Ovary (tissue), 9 donors: ENCODE results near the gene SYT14. TPM values are rescaled to one million over a fixed set of nuclear protein-coding genes. Genes with fewer than 3 reads are reported as not detected.

ENCODE experiments used
- DNase-seq, 5 donors: peaks; one replicate each; pipeline ENCODE4 v3.0.0-alpha.2; 2019 to 2020
- H3K27ac ChIP-seq, 2 donors: fragments of 200-600 bp; one replicate each; pipeline versions ENCODE4 v1.5.1 to v1.8.0; 2019 to 2022
- H3K27me3 ChIP-seq: fragments of 200-600 bp; one replicate; pipeline ENCODE4 v1.8.0; 2022
- H3K36me3 ChIP-seq: fragments of 200-600 bp; sonication (generic); one replicate; pipeline ENCODE4 v1.5.1; 2019
- H3K4me1 ChIP-seq: one replicate; pipeline ENCODE4 v1.8.1; 2013; ENCODE audit warnings: mild to moderate bottlenecking, moderate library complexity; ENCODE audit not compliant: insufficient read depth
- H3K4me3 ChIP-seq: fragments of 200-600 bp; sonication (generic); one replicate; pipeline ENCODE4 v1.5.1; 2017
- H3K9me3 ChIP-seq, 2 donors: fragments of 200-600 bp in 1 of 2; sonication (generic) in 1 of 2; one replicate each; pipeline versions ENCODE4 v1.5.1 to v1.8.1; 2013 to 2019; ENCODE audit warnings: mild to moderate bottlenecking in 1 of 2, moderate library complexity in 1 of 2
- EP300 ChIP-seq: sonication (generic); formaldehyde crosslinking; IDR thresholded peaks from one replicate; pipeline ENCODE4 v1.6.1; 2017; ENCODE audit warnings: antibody characterized with exemption
- POLR2A ChIP-seq: fragments of 450-650 bp; IDR thresholded peaks from one replicate; pipeline ENCODE4 v1.6.1; 2017; ENCODE audit warnings: antibody characterized with exemption, mild to moderate bottlenecking, moderate library complexity
- WGBS, 3 donors: extraction: QIAGEN DNeasy Blood & Tissue Kit in 1 of 3; methylation state at CpG; one replicate each; pipeline versions ENCODE4 v1.1.5 to v1.1.7; 2013 to 2017; 5-methylcytosine and 5-hydroxymethylcytosine counted together
- intact Hi-C, 4 donors: fragments of 100-400 bp; cut with DNase I; formaldehyde crosslinking; loops; one replicate each; pipeline versions ENCODE4 v1.11.0 to v1.15.1; 2022 to 2023
- polyA plus RNA-seq, 2 donors: library from polyadenylated mRNA; stranded (reverse); fragments of 200-250 nt in 1 of 2; fragments of 350-450 nt in 1 of 2; fragmentation: Illumina TruSeq in 1 of 2; extraction: RNeasy Lipid Tissue Mini Kit (QIAGEN cat#74804) in 1 of 2; gene quantifications; one replicate each; pipeline ENCODE4 v1.2.3, GENCODE V29; 2013 to 2014
- total RNA-seq, 7 donors: library from RNA; depleted of rRNA in 2 of 7; stranded (reverse); fragments of >200 nt in 2 of 7; fragmentation: NEBNext Ultra II Directional in 3 of 7; extraction: Animal tissue kit (Norgen Biotek cat#: 25700) in 3 of 7; gene quantifications; one replicate each; pipeline versions ENCODE4 v1.1.0 to v1.2.4, GENCODE V29; 2016 to 2023
- TF ChIP-seq, protein P1 (sequence below), 3 donors: fragments of 450-650 bp in 2 of 3; fragments of 200-600 bp in 1 of 3; IDR thresholded peaks; one replicate each; pipeline versions ENCODE4 v1.5.1 to v1.8.0; 2016 to 2022; ENCODE audit warnings: antibody characterized with exemption in 3 of 3, mild to moderate bottlenecking in 1 of 3
- donor health status: DM: no; HTN: no; CAD: no; lungs with moderate emphysema.
- donor health status: DM: no; HTN: no; CAD: no.
- donor health status: Bipolar disorder and iron deficiency.
- donor health status: DM: yes; HTN: yes; CAD: no.
- donor health status: DM: no; HTN: no; CAD: no.
- donor health status: DM: yes; HTN: yes; CAD: no.

Gene SYT14
- total and polyA plus RNA-seq, 9 donors = under 0.01 to 0.45 (median 0.15) TPM; not detected in 3

DNA sequence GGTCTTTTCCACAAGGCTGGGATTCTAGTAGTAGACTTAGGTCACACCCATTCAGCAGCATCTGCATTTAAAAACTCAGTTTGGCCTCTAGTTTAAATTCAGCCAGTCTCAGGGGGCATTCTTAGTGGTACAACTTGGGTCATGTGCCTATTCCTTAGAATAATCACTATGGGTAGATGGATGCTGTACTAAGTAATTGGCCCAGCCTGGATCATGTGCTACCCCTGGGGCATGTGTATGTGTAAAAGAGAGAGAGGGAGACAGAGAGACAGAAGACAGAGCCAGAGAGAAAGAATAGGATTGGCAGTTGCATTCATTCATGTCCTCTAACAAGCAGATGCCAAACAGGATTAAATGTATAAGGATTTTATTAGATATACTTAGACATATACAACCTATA lies 13.6 kb upstream of the SYT14 start:
- DNase-seq = no peak
- intact Hi-C loops = no loop called here
- no peaks in the 10 kb centered on the region for H3K9me3 ChIP-seq
- no peaks in the 10 kb centered on the region for H3K36me3 ChIP-seq
- H3K27ac ChIP-seq = no peak overlapping the region
- no peaks in the 10 kb centered on the region for H3K4me1 ChIP-seq
- H3K4me3 ChIP-seq = no peak overlapping the region
- TF ChIP-seq POLR2A (no peak), EP300 (no peak)
- TF ChIP-seq, protein P1, sequence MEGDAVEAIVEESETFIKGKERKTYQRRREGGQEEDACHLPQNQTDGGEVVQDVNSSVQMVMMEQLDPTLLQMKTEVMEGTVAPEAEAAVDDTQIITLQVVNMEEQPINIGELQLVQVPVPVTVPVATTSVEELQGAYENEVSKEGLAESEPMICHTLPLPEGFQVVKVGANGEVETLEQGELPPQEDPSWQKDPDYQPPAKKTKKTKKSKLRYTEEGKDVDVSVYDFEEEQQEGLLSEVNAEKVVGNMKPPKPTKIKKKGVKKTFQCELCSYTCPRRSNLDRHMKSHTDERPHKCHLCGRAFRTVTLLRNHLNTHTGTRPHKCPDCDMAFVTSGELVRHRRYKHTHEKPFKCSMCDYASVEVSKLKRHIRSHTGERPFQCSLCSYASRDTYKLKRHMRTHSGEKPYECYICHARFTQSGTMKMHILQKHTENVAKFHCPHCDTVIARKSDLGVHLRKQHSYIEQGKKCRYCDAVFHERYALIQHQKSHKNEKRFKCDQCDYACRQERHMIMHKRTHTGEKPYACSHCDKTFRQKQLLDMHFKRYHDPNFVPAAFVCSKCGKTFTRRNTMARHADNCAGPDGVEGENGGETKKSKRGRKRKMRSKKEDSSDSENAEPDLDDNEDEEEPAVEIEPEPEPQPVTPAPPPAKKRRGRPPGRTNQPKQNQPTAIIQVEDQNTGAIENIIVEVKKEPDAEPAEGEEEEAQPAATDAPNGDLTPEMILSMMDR (IDR thresholded peaks at IDR 0.05) = no peak
- no peaks in the 10 kb centered on the region for H3K27me3 ChIP-seq

DNA sequence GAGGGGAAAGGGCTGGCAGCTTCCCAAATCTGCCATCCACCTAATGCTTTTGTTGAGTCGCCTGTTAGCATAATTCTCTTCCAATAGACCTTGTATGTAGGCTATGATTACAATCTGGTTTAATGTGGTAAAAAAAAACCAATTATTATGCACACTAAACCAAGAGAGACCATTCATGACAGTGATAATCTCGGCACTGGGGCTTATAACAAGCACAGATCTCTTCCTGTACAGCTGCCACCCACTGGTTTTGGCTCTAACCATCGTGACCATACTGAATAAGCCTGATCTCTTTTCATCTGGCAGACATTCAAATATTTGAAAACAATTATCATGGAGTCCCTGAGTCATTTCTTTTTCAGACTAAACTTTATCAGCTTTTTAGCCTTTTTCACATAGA lies 12.0 kb upstream of the SYT14 start:
- TF ChIP-seq, protein P1 (IDR thresholded peaks at IDR 0.05) = no peak
- TF ChIP-seq EP300 (no peak), POLR2A (no peak)
- intact Hi-C loops = no loop called here
- H3K9me3 ChIP-seq = no peaks in the 10 kb centered on the region
- H3K27ac ChIP-seq = no peak overlapping the region
- H3K4me1 ChIP-seq = no peaks in the 10 kb centered on the region
- 20 to 37% (median 23%) methylated on average over 3 of the region's 3 CpGs for WGBS, 3 donors
- no peaks in the 10 kb centered on the region for H3K27me3 ChIP-seq
- no peaks in the 10 kb centered on the region for H3K36me3 ChIP-seq
- no peak overlapping the region for H3K4me3 ChIP-seq
- no peak for DNase-seq

DNA sequence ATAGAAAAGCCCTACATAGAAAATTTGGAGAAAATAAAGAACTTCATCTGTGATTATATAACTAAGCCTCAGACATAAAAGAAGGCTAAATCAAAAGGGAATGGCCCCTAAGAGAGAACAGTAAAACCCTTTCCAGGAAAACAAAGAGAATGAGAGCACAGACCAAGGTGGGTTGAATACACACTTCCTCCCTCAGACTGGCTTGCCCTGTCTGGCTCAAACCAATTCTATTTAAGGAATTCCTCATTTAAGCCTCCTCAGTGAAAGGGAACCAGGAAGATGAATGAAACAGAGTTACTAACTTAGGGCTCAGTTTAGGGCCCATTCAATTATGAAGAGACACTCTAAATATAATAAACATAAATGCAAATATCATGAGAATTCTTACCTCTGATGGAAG lies 10.6 kb upstream of the SYT14 start:
- no peak overlapping the region for H3K4me3 ChIP-seq
- TF ChIP-seq POLR2A (no peak), EP300 (no peak)
- TF ChIP-seq, protein P1 (IDR thresholded peaks at IDR 0.05) = no peak
- no peak for DNase-seq
- H3K27me3 ChIP-seq = no peaks in the 10 kb centered on the region
- intact Hi-C loops = no loop called here
- H3K9me3 ChIP-seq = no peaks in the 10 kb centered on the region
- H3K27ac ChIP-seq = no peak overlapping the region
- no peaks in the 10 kb centered on the region for H3K36me3 ChIP-seq
- no peaks in the 10 kb centered on the region for H3K4me1 ChIP-seq

DNA sequence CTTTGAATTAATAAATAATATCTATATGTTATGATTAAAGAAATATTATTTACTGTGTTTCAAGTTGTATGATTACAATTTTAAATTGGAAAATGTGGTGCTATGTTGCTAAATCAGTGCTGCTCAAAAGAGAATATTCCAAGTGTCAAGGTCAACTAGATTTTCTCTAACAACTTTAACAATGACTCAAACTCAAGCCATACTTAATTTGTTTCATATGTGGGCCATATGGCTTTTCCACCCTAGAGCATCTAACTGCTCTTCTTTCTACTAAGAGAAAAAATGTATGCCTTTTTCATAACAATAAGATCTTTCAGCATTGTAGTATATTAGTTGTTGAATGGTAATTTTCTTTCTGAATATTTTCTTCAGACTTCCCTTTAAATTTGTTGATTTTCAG lies 8.3 kb upstream of the SYT14 start:
- no peaks in the 10 kb centered on the region for H3K27me3 ChIP-seq
- no peaks in the 10 kb centered on the region for H3K36me3 ChIP-seq
- no peak for DNase-seq
- no peak overlapping the region for H3K27ac ChIP-seq
- intact Hi-C loops = no loop called here
- H3K4me1 ChIP-seq = no peaks in the 10 kb centered on the region
- H3K9me3 ChIP-seq = no peaks in the 10 kb centered on the region
- no peak for TF ChIP-seq EP300
- TF ChIP-seq POLR2A = no peak
- TF ChIP-seq, protein P1 (IDR thresholded peaks at IDR 0.05) = no peak
- no peak overlapping the region for H3K4me3 ChIP-seq

DNA sequence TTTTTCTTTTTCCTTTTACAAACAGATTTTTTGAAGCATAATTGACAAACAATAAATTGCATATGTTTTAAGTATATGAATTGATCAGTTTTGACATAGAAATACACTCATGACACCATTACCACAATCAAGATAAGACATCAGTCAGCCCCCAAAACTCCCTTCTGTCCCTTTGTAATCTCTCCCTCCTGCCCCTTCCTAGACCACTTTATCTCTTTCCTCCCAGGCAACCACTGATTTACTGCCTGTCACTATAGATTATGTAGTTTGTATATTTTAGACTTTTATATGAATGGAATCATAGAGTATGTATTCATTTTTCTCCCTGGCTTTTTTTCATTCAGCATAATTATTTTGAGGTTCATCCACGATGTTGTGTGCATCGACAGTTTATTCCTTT lies 6.9 kb upstream of the SYT14 start:
- Histone ChIP-seq H3K27ac (no peak overlapping the region), H3K9me3 (no peaks in the 10 kb centered on the region), H3K4me3 (no peak overlapping the region), H3K36me3 (no peaks in the 10 kb centered on the region), H3K27me3 (no peaks in the 10 kb centered on the region), H3K4me1 (no peaks in the 10 kb centered on the region)
- TF ChIP-seq EP300 (no peak), POLR2A (no peak)
- TF ChIP-seq, protein P1 (IDR thresholded peaks at IDR 0.05) = no peak
- 78 to 93% (median 84%) methylated on average over 2 of the region's 2 CpGs for WGBS, 3 donors
- DNase-seq = no peak
- intact Hi-C loops = no loop called here
